CD8-positive, alpha-beta memory T cell (primary cell): ENCODE data around the gene STARD5. TPM values are rescaled to one million over a fixed set of nuclear protein-coding genes. Genes with fewer than 3 reads are reported as not detected.

Experiments used
- CTCF ChIA-PET: fragments of 350-600 bp; sonication (Branson Sonifier 250); formaldehyde crosslinking; loops from one replicate; lab custom pipeline; 2021; ENCODE audit warnings: antibody characterized with exemption; lab: Charles Lee
- POLR2A ChIA-PET: fragments of 350-600 bp; sonication (Branson Sonifier 250); formaldehyde crosslinking; loops from one replicate; lab custom pipeline; 2021; ENCODE audit warnings: antibody characterized with exemption; lab: Charles Lee
- DNase-seq, 5 donors: peaks; one replicate each; pipeline versions ENCODE4 v3.0.0 to v3.0.0-alpha.2; 2020 to 2022; ENCODE audit warnings: mixed read lengths in 1 of 5
- H3K27ac ChIP-seq: one replicate; pipeline ENCODE4 v1.7.0; 2013; ENCODE audit warnings: low read depth, mild to moderate bottlenecking, low read length, moderate library complexity
- H3K27me3 ChIP-seq: 2 replicates; pipeline ENCODE4 v1.7.0; 2013; ENCODE audit warnings: low read length, mild to moderate bottlenecking; ENCODE audit not compliant: insufficient read depth, poor library complexity, severe bottlenecking
- H3K36me3 ChIP-seq: 2 replicates; pipeline ENCODE4 v1.7.0; 2013; ENCODE audit warnings: mild to moderate bottlenecking, low read length, moderate library complexity; ENCODE audit not compliant: insufficient read depth
- H3K4me1 ChIP-seq: 2 replicates; pipeline ENCODE4 v1.7.0; 2013; ENCODE audit warnings: mild to moderate bottlenecking, low read length, moderate library complexity; ENCODE audit not compliant: insufficient read depth
- H3K4me3 ChIP-seq: 2 replicates; pipeline ENCODE4 v1.7.0; 2013; ENCODE audit warnings: mild to moderate bottlenecking, low read length
- H3K9me3 ChIP-seq: 2 replicates; pipeline ENCODE4 v1.7.0; 2013; ENCODE audit warnings: mild to moderate bottlenecking, low read length
- H3K27ac Mint-ChIP-seq, 8 donors: one replicate each; pipeline ENCODE4 v1.8.0; 2020 to 2021; ENCODE audit warnings: mixed read lengths in 8 of 8, mild to moderate bottlenecking in 6 of 8, inconsistent platforms in 3 of 8, moderate library complexity in 3 of 8
- H3K27me3 Mint-ChIP-seq, 2 donors: one replicate each; pipeline ENCODE4 v1.8.0; 2020 to 2021; ENCODE audit warnings: mixed read lengths in 2 of 2, mild to moderate bottlenecking in 1 of 2, moderate library complexity in 1 of 2
- H3K36me3 Mint-ChIP-seq, 3 donors: one replicate each; pipeline ENCODE4 v1.8.0; 2020 to 2021; ENCODE audit warnings: mixed read lengths in 3 of 3, inconsistent platforms in 1 of 3, mild to moderate bottlenecking in 1 of 3
- H3K4me1 Mint-ChIP-seq, 3 donors: one replicate each; pipeline ENCODE4 v1.8.0; 2020 to 2021; ENCODE audit warnings: mixed read lengths in 3 of 3, inconsistent platforms in 1 of 3, mild to moderate bottlenecking in 1 of 3
- H3K4me3 Mint-ChIP-seq, 7 donors: one replicate each; pipeline ENCODE4 v1.8.0; 2020 to 2021; ENCODE audit warnings: mixed read lengths in 7 of 7, mild to moderate bottlenecking in 6 of 7, moderate library complexity in 4 of 7, inconsistent platforms in 2 of 7
- H3K9me3 Mint-ChIP-seq, 5 donors: one replicate each; pipeline ENCODE4 v1.8.0; 2020 to 2022; ENCODE audit warnings: mixed read lengths in 5 of 5, mild to moderate bottlenecking in 3 of 5, moderate library complexity in 2 of 5, inconsistent platforms in 1 of 5
- polyA plus RNA-seq: library from polyadenylated mRNA; unstranded; fragments of 300-500 nt; fragmentation: Illumina TruSeq; gene quantifications from one replicate; pipeline ENCODE4 v1.2.3, GENCODE V29; 2021
- total RNA-seq, 2 experiments: library from RNA; stranded (reverse); gene quantifications; one replicate each; pipeline ENCODE4 v1.2.3, GENCODE V29; 2021

Gene STARD5
- total and polyA plus RNA-seq, 3 experiments from 2014 or later = 2.6 to 5.8 (median 4.4) TPM

GRCh38 chr15:81301815-81302399, 22.0 kb downstream of the STARD5 start:
- Histone ChIP-seq H3K27me3 (no peaks in the 10 kb centered on the region), H3K9me3 (no peaks in the 10 kb centered on the region), H3K4me1 (peaks cover 64% of the 10 kb centered on the region), H3K4me3 (peak overlapping the region; percentile 85), H3K27ac (no peak overlapping the region), H3K36me3 (peaks cover 89% of the 10 kb centered on the region)
- no peaks in the 10 kb centered on the region for H3K27me3 Mint-ChIP-seq
- no peaks in the 10 kb centered on the region for H3K9me3 Mint-ChIP-seq
- H3K36me3 Mint-ChIP-seq = peaks cover 62 to 100% (median 65%) of the 10 kb centered on the region in 3 donors
- peak overlapping the region; percentile 90 to 100 (median 97) for H3K27ac Mint-ChIP-seq
- POLR2A ChIA-PET = interaction anchor here (1.1 to 1.5 kb wide), 3 partner anchors 9 to 27 kb away, joined by 3 to 5 read pairs (median 3); no protein-coding TSS in a partner anchor
- CTCF ChIA-PET = interaction anchor here (1.4 to 4.0 kb wide), 5 partner anchors 9 to 36 kb away, joined by 3 to 31 read pairs (median 7); no protein-coding TSS in a partner anchor
- H3K4me3 Mint-ChIP-seq = peak overlapping the region; percentile 96 to 100 (median 99)
- H3K4me1 Mint-ChIP-seq = peaks cover 65 to 66% (median 66%) of the 10 kb centered on the region in 3 donors
- DNase-seq = no peak

GRCh38 chr15:81301385-81301784, 22.6 kb downstream of the STARD5 start:
- no peak overlapping the region for H3K27ac ChIP-seq
- H3K36me3 Mint-ChIP-seq = peaks cover 59 to 100% (median 67%) of the 10 kb centered on the region in 3 donors
- peak overlapping the region; percentile 85 for H3K4me3 ChIP-seq
- no peaks in the 10 kb centered on the region for H3K27me3 ChIP-seq
- peak overlapping the region; percentile 96 to 100 (median 99) for H3K4me3 Mint-ChIP-seq
- no peaks in the 10 kb centered on the region for H3K27me3 Mint-ChIP-seq
- no peaks in the 10 kb centered on the region for H3K9me3 ChIP-seq
- H3K4me1 ChIP-seq = peaks cover 61% of the 10 kb centered on the region
- no peaks in the 10 kb centered on the region for H3K9me3 Mint-ChIP-seq
- H3K4me1 Mint-ChIP-seq = peaks cover 65 to 66% (median 65%) of the 10 kb centered on the region in 3 donors
- DNase-seq = no peak
- POLR2A ChIA-PET = interaction anchor here (1.1 to 1.5 kb wide), 2 partner anchors 10 to 26 kb away, joined by 3 to 5 read pairs; no protein-coding TSS in a partner anchor
- CTCF ChIA-PET = interaction anchor here (1.5 to 4.0 kb wide), 4 partner anchors 10 to 36 kb away, joined by 4 to 31 read pairs (median 8); no protein-coding TSS in a partner anchor
- peaks cover 84% of the 10 kb centered on the region for H3K36me3 ChIP-seq
- peak overlapping the region; percentile 90 to 100 (median 97) for H3K27ac Mint-ChIP-seq

GRCh38 chr15:81299630-81300273, 24.2 kb downstream of the STARD5 start:
- H3K36me3 Mint-ChIP-seq = peaks cover 56 to 84% (median 66%) of the 10 kb centered on the region in 3 donors
- H3K4me1 Mint-ChIP-seq = peaks cover 65 to 67% (median 65%) of the 10 kb centered on the region in 3 donors
- H3K9me3 Mint-ChIP-seq = no peaks in the 10 kb centered on the region
- H3K27ac Mint-ChIP-seq = peak overlapping the region; percentile 80 to 100 (median 98)
- H3K4me3 Mint-ChIP-seq = peak overlapping the region; percentile 96 to 100 (median 99)
- H3K27me3 ChIP-seq = no peaks in the 10 kb centered on the region
- DNase-seq = no peak
- H3K4me3 ChIP-seq = peak overlapping the region; percentile 89
- H3K27me3 Mint-ChIP-seq = no peaks in the 10 kb centered on the region
- peak overlapping the region; percentile 61 for H3K27ac ChIP-seq
- POLR2A ChIA-PET = interaction anchor here (0.9 to 2.2 kb wide), 6 partner anchors 8 to 24 kb away, joined by 3 to 7 read pairs (median 5); partner anchors contain the start of gene STARD5
- peaks cover 68% of the 10 kb centered on the region for H3K36me3 ChIP-seq
- no peaks in the 10 kb centered on the region for H3K9me3 ChIP-seq
- peaks cover 61% of the 10 kb centered on the region for H3K4me1 ChIP-seq
- CTCF ChIA-PET = interaction anchor here (0.8 to 2.9 kb wide), 6 partner anchors 9 to 101 kb away, joined by 3 to 22 read pairs (median 9); no protein-coding TSS in a partner anchor

GRCh38 chr15:81299156-81299555, 24.8 kb downstream of the STARD5 start:
- Mint-ChIP-seq H3K9me3 (no peaks in the 10 kb centered on the region), H3K4me1 (peaks cover 65 to 67% (median 65%) of the 10 kb centered on the region in 3 donors), H3K4me3 (peak overlapping the region; percentile 96 to 100 (median 99)), H3K27ac (peak overlapping the region; percentile 80 to 100 (median 98)), H3K36me3 (peaks cover 50 to 78% (median 60%) of the 10 kb centered on the region in 3 donors), H3K27me3 (no peaks in the 10 kb centered on the region)
- Histone ChIP-seq H3K36me3 (peaks cover 62% of the 10 kb centered on the region), H3K9me3 (no peaks in the 10 kb centered on the region), H3K4me1 (peaks cover 61% of the 10 kb centered on the region), H3K27me3 (no peaks in the 10 kb centered on the region), H3K27ac (peak overlapping the region; percentile 61), H3K4me3 (peak overlapping the region; percentile 89)
- POLR2A ChIA-PET = interaction anchor here (0.9 to 2.2 kb wide), 6 partner anchors 9 to 25 kb away, joined by 4 to 7 read pairs (median 5); partner anchors contain the start of gene STARD5
- no peak for DNase-seq
- CTCF ChIA-PET = interaction anchor here (0.8 to 2.9 kb wide), 7 partner anchors 9 to 102 kb away, joined by 3 to 22 read pairs (median 7); partner anchors contain the start of gene STARD5

- Mint-ChIP-seq H3K9me3 (no peaks in the 10 kb centered on the region), H3K36me3 (peaks cover 45 to 72% (median 56%) of the 10 kb centered on the region in 3 donors), H3K4me3 (peak overlapping the region; percentile 96 to 100 (median 99)), H3K27me3 (peaks cover 0 to 2% of the 10 kb centered on the region in 2 donors), H3K27ac (peak overlapping the region; percentile 90 to 100 (median 98)), H3K4me1 (peaks cover 65 to 67% (median 65%) of the 10 kb centered on the region in 3 donors)
- H3K27me3 ChIP-seq = no peaks in the 10 kb centered on the region
- ChIA-PET POLR2A (interaction anchor here (0.9 to 2.2 kb wide), 6 partner anchors 8 to 25 kb away, joined by 4 to 7 read pairs (median 5); partner anchors contain the start of gene STARD5), CTCF (interaction anchor here (0.8 to 2.9 kb wide), 7 partner anchors 10 to 32 kb away, joined by 3 to 22 read pairs (median 7); partner anchors contain the start of gene STARD5)
- H3K27ac ChIP-seq = peak overlapping the region; percentile 61
- peaks cover 59% of the 10 kb centered on the region for H3K4me1 ChIP-seq
- no peak for DNase-seq
- H3K9me3 ChIP-seq = no peaks in the 10 kb centered on the region
- peaks cover 56% of the 10 kb centered on the region for H3K36me3 ChIP-seq
- peak overlapping the region; percentile 89 for H3K4me3 ChIP-seq
Measured at GRCh38 chr15:81298611-81299010, 25.3 kb downstream of the STARD5 start.

GRCh38 chr15:81297603-81298575, 26.1 kb downstream of the STARD5 start:
- peaks cover 49% of the 10 kb centered on the region for H3K36me3 ChIP-seq
- Mint-ChIP-seq H3K4me3 (peak overlapping the region; percentile 96 to 100 (median 99)), H3K27me3 (peaks cover 0 to 2% of the 10 kb centered on the region in 2 donors)

More at GRCh38 chr15:81297603-81298575, 26.1 kb downstream of the STARD5 start:
- peaks cover 59% of the 10 kb centered on the region for H3K4me1 ChIP-seq
- ChIA-PET CTCF (interaction anchor here (0.9 to 3.5 kb wide), 7 partner anchors 11 to 32 kb away, joined by 3 to 22 read pairs (median 7); partner anchors contain the start of gene STARD5), POLR2A (interaction anchor here (1.1 to 2.2 kb wide), 4 partner anchors 10 to 26 kb away, joined by 5 to 17 read pairs (median 6); partner anchors contain the start of gene STARD5)
- H3K9me3 ChIP-seq = no peaks in the 10 kb centered on the region
- peak overlapping the region; percentile 89 for H3K4me3 ChIP-seq
- peaks cover 65 to 67% (median 65%) of the 10 kb centered on the region in 3 donors for H3K4me1 Mint-ChIP-seq
- no peaks in the 10 kb centered on the region for H3K9me3 Mint-ChIP-seq
- H3K36me3 Mint-ChIP-seq = peaks cover 41 to 65% (median 49%) of the 10 kb centered on the region in 3 donors
- DNase-seq = no peak
- no peaks in the 10 kb centered on the region for H3K27me3 ChIP-seq
- peak overlapping the region; percentile 61 for H3K27ac ChIP-seq
- peak overlapping the region; percentile 74 to 100 (median 98) for H3K27ac Mint-ChIP-seq
